CD4-positive, CD25-positive, alpha-beta regulatory T cell (primary cell): Measurements from ENCODE around the gene FLAD1. TPM values are rescaled to one million over a fixed set of nuclear protein-coding genes. Genes with fewer than 3 reads are reported as not detected.

Source experiments
- ATAC-seq, 2 donors: fragments of 150-1000 bp; cut with Tn5 transposase; one replicate each; pipeline ENCODE4 v1.10.0; 2021; ENCODE audit warnings: low read depth in 2 of 2, moderate number of reproducible peaks in 2 of 2, moderate library complexity in 1 of 2
- DNase-seq, 3 donors: peaks; one replicate each; pipeline versions ENCODE4 v3.0.0 to v3.0.0-alpha.2; 2012 to 2022; ENCODE audit warnings: mixed read lengths in 1 of 3
- H3K27ac ChIP-seq: one replicate; pipeline ENCODE4 v1.7.0; 2013; ENCODE audit warnings: mild to moderate bottlenecking, low read length; ENCODE audit not compliant: insufficient read depth, poor library complexity, severe bottlenecking
- H3K27me3 ChIP-seq: one replicate; pipeline ENCODE4 v1.7.0; 2013; ENCODE audit warnings: low read length; ENCODE audit not compliant: control insufficient read depth, insufficient read depth
- H3K36me3 ChIP-seq: one replicate; pipeline ENCODE4 v1.7.0; 2013; ENCODE audit warnings: mild to moderate bottlenecking, low read length, moderate library complexity; ENCODE audit not compliant: control insufficient read depth, insufficient read depth
- H3K4me1 ChIP-seq: 2 replicates; pipeline ENCODE4 v1.7.0; 2013; ENCODE audit warnings: mild to moderate bottlenecking, low read length; ENCODE audit not compliant: insufficient read depth, control insufficient read depth, poor library complexity, severe bottlenecking
- H3K4me3 ChIP-seq: one replicate; pipeline ENCODE4 v1.7.0; 2013; ENCODE audit warnings: low read depth, mild to moderate bottlenecking, low read length, moderate library complexity
- H3K9me3 ChIP-seq, 2 experiments: 1 replicate in 1 of 2; 2 replicates in 1 of 2; pipeline ENCODE4 v1.7.0; 2013; ENCODE audit warnings: low read length in 2 of 2, mild to moderate bottlenecking in 1 of 2, moderate library complexity in 1 of 2; ENCODE audit not compliant: control insufficient read depth in 2 of 2
- H3K27ac Mint-ChIP-seq, 3 donors: one replicate each; pipeline ENCODE4 v1.8.0; 2020 to 2022; ENCODE audit warnings: mild to moderate bottlenecking in 3 of 3, mixed read lengths in 3 of 3, moderate library complexity in 2 of 3
- H3K27me3 Mint-ChIP-seq: one replicate; pipeline ENCODE4 v1.8.0; 2022; ENCODE audit warnings: mild to moderate bottlenecking, mixed read lengths
- H3K36me3 Mint-ChIP-seq: one replicate; pipeline ENCODE4 v1.8.0; 2020; ENCODE audit warnings: mixed read lengths
- H3K4me1 Mint-ChIP-seq, 4 donors: one replicate each; pipeline ENCODE4 v1.8.0; 2020 to 2022; ENCODE audit warnings: mixed read lengths in 4 of 4, mild to moderate bottlenecking in 1 of 4
- H3K4me3 Mint-ChIP-seq, 4 donors: one replicate each; pipeline ENCODE4 v1.8.0; 2020 to 2022; ENCODE audit warnings: mild to moderate bottlenecking in 4 of 4, mixed read lengths in 4 of 4, moderate library complexity in 3 of 4
- H3K9me3 Mint-ChIP-seq, 7 donors: one replicate each; pipeline ENCODE4 v1.8.0; 2020 to 2022; ENCODE audit warnings: mixed read lengths in 7 of 7, mild to moderate bottlenecking in 3 of 7, moderate library complexity in 2 of 7
- polyA plus RNA-seq, 4 donors: library from polyadenylated mRNA; unstranded; fragments of 300-500 nt; fragmentation: Illumina TruSeq; gene quantifications; one replicate each; pipeline ENCODE4 v1.2.3, GENCODE V29; 2021
- total RNA-seq: library from RNA; stranded (reverse); gene quantifications from one replicate; pipeline ENCODE4 v1.2.3, GENCODE V29; 2022

The FLAD1 gene
- total and polyA plus RNA-seq, 5 donors from 2014 or later: 39.1 to 60.3 (median 42.6) TPM

DNA sequence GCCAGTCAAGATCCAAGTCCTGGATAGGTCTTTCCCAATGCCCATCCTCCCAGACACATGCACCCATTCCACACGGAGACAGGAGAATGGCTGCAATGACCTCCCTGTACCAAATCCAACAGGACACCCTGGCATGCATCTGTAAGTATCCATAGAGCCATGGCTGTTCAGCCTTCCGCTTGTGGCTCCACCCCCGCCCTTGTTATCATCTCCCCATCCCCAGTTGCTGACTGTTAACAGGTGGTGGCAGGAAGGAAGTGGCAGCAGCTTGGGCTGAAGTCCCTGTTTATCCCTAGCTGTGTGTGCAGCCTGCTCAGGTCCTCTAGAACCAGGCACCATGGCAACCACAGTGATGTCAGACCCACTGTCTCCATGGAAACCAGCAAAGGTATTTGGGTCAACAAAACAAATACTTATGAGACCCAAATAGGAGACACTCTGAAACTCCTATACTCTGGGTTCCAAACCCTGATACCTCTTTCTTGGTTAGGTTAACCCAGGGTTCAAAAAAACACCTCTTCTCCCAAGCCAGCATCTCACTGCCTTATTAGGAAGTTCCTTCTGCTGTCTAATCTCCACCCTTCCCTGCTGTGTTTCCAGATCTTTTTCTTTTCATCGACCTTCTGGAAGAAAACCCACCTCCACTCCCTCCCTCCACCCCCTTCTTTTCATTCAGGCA, 28.0 kb upstream of the FLAD1 start:
- Mint-ChIP-seq H3K27me3 (peaks cover 6% of the 10 kb centered on the region), H3K27ac (peak overlapping the region; percentile 99 to 100 (median 100)), H3K4me1 (peaks cover 0 to 84% (median 48%) of the 10 kb centered on the region in 4 donors), H3K36me3 (peaks cover 26% of the 10 kb centered on the region), H3K9me3 (peaks cover 0 to 4% (median 0%) of the 10 kb centered on the region in 7 donors), H3K4me3 (peak overlapping the region; percentile 95 to 98 (median 98))
- peak; percentile 95 to 98 (median 96) for DNase-seq
- Histone ChIP-seq H3K27ac (peak overlapping the region; percentile 100), H3K4me3 (peak overlapping the region; percentile 91), H3K4me1 (peaks cover 83% of the 10 kb centered on the region), H3K36me3 (peaks cover 39% of the 10 kb centered on the region), H3K9me3 (no peaks in the 10 kb centered on the region), H3K27me3 (no peaks in the 10 kb centered on the region)
- ATAC-seq: peak; percentile 90 to 91

DNA sequence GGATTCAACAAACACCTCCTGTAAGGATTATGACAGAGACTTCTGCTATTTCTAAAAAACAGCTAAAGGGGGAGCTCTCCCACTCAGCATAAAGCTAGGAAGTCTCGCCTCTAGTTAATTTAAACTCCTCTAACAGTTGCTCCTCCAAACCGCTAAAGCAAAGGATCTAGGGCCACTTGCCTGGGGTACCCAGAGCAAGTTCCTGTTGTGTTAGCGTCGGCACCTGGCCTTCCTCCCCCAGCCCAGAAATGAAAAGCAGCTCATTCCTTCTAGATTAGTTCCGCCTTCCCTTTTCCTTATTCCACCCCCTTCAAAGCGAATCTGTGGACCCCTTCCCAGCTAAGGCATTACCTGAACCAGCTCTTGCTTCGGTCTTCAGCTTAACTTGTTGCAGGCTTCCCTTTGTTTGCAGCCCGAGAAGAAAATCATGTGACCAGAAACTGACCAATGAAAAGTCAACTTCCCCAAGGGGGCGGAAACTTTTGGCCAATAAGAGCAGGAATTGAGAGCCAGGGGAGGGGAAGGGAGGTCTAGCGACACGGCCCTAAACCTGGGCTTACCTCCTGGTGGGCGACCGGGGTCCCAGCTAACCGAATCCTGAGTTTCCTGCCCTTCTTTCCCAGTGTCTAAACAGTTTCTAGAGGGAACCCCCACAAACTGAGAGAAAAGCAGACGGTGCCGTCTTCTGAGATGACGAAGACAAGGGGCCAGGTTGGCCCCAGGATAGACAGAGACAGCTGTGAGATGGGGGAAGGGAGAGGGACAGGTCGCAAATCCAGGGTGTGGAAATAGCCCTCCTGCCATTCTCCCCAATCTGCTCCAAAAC, 27.2 kb upstream of the FLAD1 start, which contains the start of gene PBXIP1:
Gene PBXIP1 (minus strand): TSS at position 382 of the 826 bp plus-strand sequence. CDS start 2,378 bp downstream, outside the sequence.
- Histone ChIP-seq H3K27ac (peak within 1 kb of the TSS; percentile 100), H3K27me3 (no peaks in the 10 kb centered on the region), H3K36me3 (peaks cover 32% of the 10 kb centered on the region), H3K4me3 (peak within 1 kb of the TSS; percentile 91), H3K9me3 (no peaks in the 10 kb centered on the region), H3K4me1 (peaks cover 83% of the 10 kb centered on the region)
- Mint-ChIP-seq H3K27ac (peak within 1 kb of the TSS; percentile 99 to 100 (median 100)), H3K4me3 (peak within 1 kb of the TSS; percentile 95 to 98 (median 98)), H3K27me3 (peaks cover 6% of the 10 kb centered on the region), H3K4me1 (peaks cover 5 to 84% (median 47%) of the 10 kb centered on the region in 4 donors), H3K9me3 (peaks cover 0 to 4% (median 0%) of the 10 kb centered on the region in 7 donors), H3K36me3 (peaks cover 20% of the 10 kb centered on the region)
- peak; percentile 52 for ATAC-seq
- DNase-seq: peak; percentile 80 to 95 (median 94)

DNA sequence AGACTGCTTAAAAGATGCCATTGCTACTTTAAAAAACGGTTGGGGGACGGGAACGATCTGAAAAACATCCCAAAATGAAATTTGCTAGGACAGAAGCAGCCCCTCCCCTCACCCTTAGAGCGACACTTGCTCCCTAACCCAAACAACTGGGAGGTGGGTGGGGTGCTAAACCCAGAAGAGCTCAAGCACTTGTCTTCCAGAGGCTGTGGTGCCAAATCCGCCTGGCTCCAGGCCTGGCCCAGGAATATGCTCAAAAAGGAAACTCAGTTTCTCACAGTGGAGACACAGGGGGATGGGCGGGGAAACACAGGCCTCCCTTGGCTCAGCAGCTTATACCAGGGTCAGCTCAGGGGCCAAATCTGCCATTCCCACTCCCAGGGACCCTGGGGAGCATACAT, 26.6 kb upstream of the FLAD1 start:
- Mint-ChIP-seq H3K4me1 (peaks cover 6 to 81% (median 47%) of the 10 kb centered on the region in 4 donors), H3K27ac (peak overlapping the region; percentile 99 to 100 (median 100)), H3K4me3 (peak overlapping the region; percentile 95 to 98 (median 98)), H3K27me3 (peaks cover 6% of the 10 kb centered on the region), H3K36me3 (peaks cover 22% of the 10 kb centered on the region), H3K9me3 (peaks cover 0 to 4% (median 0%) of the 10 kb centered on the region in 7 donors)
- H3K27ac ChIP-seq: peak overlapping the region; percentile 100
- no peaks in the 10 kb centered on the region for H3K27me3 ChIP-seq
- peaks cover 25% of the 10 kb centered on the region for H3K36me3 ChIP-seq
- no peaks in the 10 kb centered on the region for H3K9me3 ChIP-seq
- ATAC-seq: no peak
- H3K4me1 ChIP-seq: peaks cover 80% of the 10 kb centered on the region
- no peak for DNase-seq
- H3K4me3 ChIP-seq: peak overlapping the region; percentile 91

DNA sequence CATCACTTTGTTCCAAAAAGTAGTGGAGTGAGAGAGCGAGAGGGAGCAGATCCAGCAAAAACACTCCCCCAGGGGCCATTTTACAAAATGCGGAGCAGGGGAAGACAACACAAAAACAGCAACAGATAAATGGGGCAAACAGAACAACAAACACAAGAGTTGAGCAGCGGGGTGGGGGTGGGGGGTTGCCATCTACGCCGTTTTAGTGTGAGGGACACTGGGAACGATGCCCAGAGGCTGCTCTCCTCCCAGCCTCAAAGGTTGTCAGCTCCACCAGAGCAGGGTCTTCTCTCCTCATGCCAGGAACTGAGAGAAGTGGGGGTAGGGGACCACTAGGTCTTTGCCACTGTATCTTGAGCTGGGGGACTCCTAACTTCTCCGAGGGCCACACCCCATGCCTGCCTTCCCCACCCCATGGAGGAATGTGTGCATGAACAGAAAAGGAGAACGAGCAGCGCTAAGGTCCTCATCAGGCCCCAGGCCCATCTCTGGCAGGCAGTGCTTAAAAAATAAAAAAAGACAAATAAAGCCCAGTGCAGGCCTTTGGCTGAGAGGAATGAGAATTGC, 26.0 kb upstream of the FLAD1 start:
- Histone ChIP-seq H3K27me3 (no peaks in the 10 kb centered on the region), H3K4me1 (peaks cover 76% of the 10 kb centered on the region), H3K27ac (peak overlapping the region; percentile 100), H3K36me3 (peaks cover 23% of the 10 kb centered on the region), H3K9me3 (no peaks in the 10 kb centered on the region), H3K4me3 (no peak overlapping the region)
- Mint-ChIP-seq H3K4me3 (peak overlapping the region; percentile 18 to 97 (median 55)), H3K4me1 (peaks cover 6 to 76% (median 43%) of the 10 kb centered on the region in 4 donors), H3K36me3 (peaks cover 18% of the 10 kb centered on the region), H3K27me3 (peaks cover 6% of the 10 kb centered on the region), H3K9me3 (peaks cover 0 to 4% (median 0%) of the 10 kb centered on the region in 7 donors), H3K27ac (peak overlapping the region; percentile 71 to 100 (median 99))
- no peak for DNase-seq
- ATAC-seq: no peak

DNA sequence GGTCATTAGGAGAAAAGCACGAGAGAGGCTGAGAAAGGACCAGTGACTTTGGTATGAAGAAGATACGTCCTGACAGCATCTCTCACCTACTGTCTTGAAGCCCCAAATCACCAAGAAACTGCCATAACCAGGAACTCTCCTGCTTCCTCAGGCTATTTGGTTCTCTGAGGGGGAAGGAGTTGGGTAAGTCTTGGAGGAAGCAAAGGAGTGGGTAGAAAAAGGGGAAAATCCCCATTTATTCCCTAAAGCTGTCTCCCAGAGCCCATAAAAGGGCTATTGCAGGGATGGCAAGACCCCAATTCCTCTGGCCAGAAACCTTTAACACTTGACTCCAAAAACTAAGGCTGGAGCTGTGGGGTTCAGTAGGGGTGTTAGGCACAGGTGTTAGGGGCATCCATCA, 25.1 kb upstream of the FLAD1 start:
- Mint-ChIP-seq H3K4me3 (peak overlapping the region in 3 of 4 donors; percentile 33 to 79 (median 74)), H3K36me3 (peaks cover 11% of the 10 kb centered on the region), H3K27me3 (peaks cover 6% of the 10 kb centered on the region), H3K27ac (peak overlapping the region in 2 of 3 donors; percentile 46 to 99), H3K9me3 (peaks cover 0 to 4% (median 0%) of the 10 kb centered on the region in 7 donors), H3K4me1 (peaks cover 6 to 76% (median 43%) of the 10 kb centered on the region in 4 donors)
- Histone ChIP-seq H3K27me3 (no peaks in the 10 kb centered on the region), H3K27ac (peak overlapping the region; percentile 5), H3K4me1 (peaks cover 76% of the 10 kb centered on the region), H3K36me3 (peaks cover 25% of the 10 kb centered on the region), H3K4me3 (no peak overlapping the region), H3K9me3 (no peaks in the 10 kb centered on the region)
- ATAC-seq (no peak), DNase-seq (no peak)

DNA sequence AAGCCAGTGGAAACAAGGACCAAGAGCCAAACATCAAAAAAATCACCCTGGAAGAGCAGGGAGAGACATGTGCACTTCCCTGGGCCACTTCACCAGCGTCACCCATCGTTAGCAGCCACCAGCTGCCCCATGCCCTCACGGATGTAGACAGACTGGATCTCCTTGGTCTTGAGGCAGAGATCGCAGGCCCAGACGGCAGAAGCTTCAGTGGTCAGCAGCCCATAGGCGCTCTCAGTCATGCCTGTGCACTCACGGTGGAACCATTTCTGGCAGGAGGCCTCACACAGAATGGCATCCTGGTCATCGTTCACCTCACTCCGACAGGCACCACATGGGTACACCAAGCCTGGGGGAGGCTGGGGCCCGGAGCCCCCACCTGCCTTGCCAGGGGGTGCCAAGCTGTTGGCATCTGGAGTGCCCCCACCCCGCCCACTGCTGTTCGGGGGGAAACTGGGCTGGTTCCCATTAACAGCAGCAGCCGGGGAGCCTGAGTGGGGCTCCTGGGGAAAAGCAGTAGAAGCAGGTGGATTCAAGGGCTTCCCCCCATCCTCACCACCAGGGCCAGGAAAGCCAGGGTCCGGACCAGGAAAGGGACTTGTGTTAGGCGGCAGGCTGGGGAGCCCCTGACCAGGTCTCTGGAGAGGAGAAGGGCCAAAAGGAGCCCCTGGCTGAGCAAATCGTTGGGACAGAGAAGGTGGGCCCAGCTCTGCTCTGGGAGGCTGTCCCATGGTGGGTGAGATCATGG, 24.3 kb upstream of the FLAD1 start:
- peaks cover 6 to 76% (median 40%) of the 10 kb centered on the region in 4 donors for H3K4me1 Mint-ChIP-seq
- Histone ChIP-seq H3K27me3 (no peaks in the 10 kb centered on the region), H3K4me1 (peaks cover 69% of the 10 kb centered on the region), H3K4me3 (no peak overlapping the region), H3K9me3 (no peaks in the 10 kb centered on the region), H3K27ac (no peak overlapping the region), H3K36me3 (peaks cover 28% of the 10 kb centered on the region)
- peaks cover 10% of the 10 kb centered on the region for H3K36me3 Mint-ChIP-seq
- ATAC-seq: no peak
- H3K4me3 Mint-ChIP-seq: peak overlapping the region; percentile 33 to 79 (median 56)
- no peak for DNase-seq
- H3K27me3 Mint-ChIP-seq: peaks cover 6% of the 10 kb centered on the region
- peaks cover 0 to 4% (median 0%) of the 10 kb centered on the region in 7 donors for H3K9me3 Mint-ChIP-seq
- peak overlapping the region; percentile 15 to 56 (median 46) for H3K27ac Mint-ChIP-seq

DNA sequence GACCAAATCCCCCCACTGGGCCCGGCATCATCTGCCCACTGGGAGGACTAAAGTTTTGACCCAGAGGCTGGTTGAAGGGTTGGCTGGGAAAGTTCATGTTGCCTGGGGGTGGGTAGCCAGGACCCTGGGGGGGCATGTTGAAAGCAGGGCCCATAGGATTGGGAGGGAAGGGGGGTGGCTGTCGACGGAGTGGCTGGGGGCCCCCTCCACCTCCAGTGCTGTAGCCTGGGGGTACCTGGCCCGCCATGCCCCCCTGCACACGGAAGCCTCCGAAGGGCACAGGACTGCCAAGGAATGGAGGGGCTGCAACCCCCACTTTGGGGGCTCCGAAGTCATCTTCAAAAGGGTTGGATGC, 23.7 kb upstream of the FLAD1 start:
- Histone ChIP-seq H3K9me3 (no peaks in the 10 kb centered on the region), H3K27ac (peak overlapping the region; percentile 23), H3K4me1 (peaks cover 63% of the 10 kb centered on the region), H3K27me3 (no peaks in the 10 kb centered on the region), H3K4me3 (no peak overlapping the region), H3K36me3 (peaks cover 30% of the 10 kb centered on the region)
- H3K27ac Mint-ChIP-seq: peak overlapping the region in 2 of 3 donors; percentile 71 to 96
- peaks cover 6 to 72% (median 36%) of the 10 kb centered on the region in 4 donors for H3K4me1 Mint-ChIP-seq
- ATAC-seq (no peak), DNase-seq (no peak)
- peaks cover 0 to 4% (median 0%) of the 10 kb centered on the region in 7 donors for H3K9me3 Mint-ChIP-seq
- H3K36me3 Mint-ChIP-seq: peaks cover 13% of the 10 kb centered on the region
- peaks cover 6% of the 10 kb centered on the region for H3K27me3 Mint-ChIP-seq
- H3K4me3 Mint-ChIP-seq: peak overlapping the region in 1 of 4 donors; percentile 98
